Hepatocyte (in vitro differentiated cells): ENCODE measurements around the gene ITGB1BP2.

ENCODE experiments used
- EZH2 ChIP-seq: fragments of 200-600 bp; sonication (generic); IDR thresholded peaks from 2 replicates; pipeline ENCODE4 v1.6.1; 2016; ENCODE audit warnings: antibody characterized with exemption, mild to moderate bottlenecking, borderline replicate concordance
- EZH2phosphoT487 ChIP-seq: fragments of 200-600 bp; sonication (generic); IDR thresholded peaks from one replicate; pipeline ENCODE4 v1.6.1; 2018; ENCODE audit warnings: antibody characterized with exemption, mild to moderate bottlenecking, low read depth, moderate library complexity; ENCODE audit not compliant: unreplicated experiment, severe bottlenecking
- TF ChIP-seq, protein P1 (sequence below): fragments of 200-600 bp; sonication (generic); IDR thresholded peaks from 2 replicates; pipeline ENCODE4 v1.5.1; 2016; ENCODE audit warnings: antibody characterized with exemption, mild to moderate bottlenecking; ENCODE audit not compliant: poor library complexity

DNA sequence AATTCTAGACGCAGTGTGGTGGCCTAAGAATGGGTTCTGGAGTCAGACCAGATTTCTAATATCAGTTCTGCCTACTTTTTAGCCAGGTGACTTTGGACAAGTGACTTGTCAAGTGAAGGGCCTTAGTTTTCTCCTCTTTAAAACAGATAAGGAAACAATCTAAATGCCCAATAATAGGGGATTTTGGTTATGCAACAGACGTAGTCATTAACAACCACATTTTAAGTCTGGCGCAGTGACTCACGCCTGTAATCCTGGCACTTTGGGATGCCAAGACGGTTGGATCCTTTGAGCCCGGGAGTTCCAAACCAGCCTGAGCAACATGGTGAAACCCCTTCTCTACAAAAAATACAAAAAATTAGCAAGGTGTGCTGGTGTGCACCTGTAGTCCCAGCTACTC is 45.5 kb upstream of the ITGB1BP2 start:
- TF ChIP-seq EZH2, result no peak
- TF ChIP-seq, protein P1, sequence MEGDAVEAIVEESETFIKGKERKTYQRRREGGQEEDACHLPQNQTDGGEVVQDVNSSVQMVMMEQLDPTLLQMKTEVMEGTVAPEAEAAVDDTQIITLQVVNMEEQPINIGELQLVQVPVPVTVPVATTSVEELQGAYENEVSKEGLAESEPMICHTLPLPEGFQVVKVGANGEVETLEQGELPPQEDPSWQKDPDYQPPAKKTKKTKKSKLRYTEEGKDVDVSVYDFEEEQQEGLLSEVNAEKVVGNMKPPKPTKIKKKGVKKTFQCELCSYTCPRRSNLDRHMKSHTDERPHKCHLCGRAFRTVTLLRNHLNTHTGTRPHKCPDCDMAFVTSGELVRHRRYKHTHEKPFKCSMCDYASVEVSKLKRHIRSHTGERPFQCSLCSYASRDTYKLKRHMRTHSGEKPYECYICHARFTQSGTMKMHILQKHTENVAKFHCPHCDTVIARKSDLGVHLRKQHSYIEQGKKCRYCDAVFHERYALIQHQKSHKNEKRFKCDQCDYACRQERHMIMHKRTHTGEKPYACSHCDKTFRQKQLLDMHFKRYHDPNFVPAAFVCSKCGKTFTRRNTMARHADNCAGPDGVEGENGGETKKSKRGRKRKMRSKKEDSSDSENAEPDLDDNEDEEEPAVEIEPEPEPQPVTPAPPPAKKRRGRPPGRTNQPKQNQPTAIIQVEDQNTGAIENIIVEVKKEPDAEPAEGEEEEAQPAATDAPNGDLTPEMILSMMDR, result no peak
- no peak for TF ChIP-seq EZH2phosphoT487
